AG09309 (cell line): ENCODE data around the gene RPS5.

Experiments
- DNase-seq: peaks from one replicate; pipeline ENCODE4 v3.0.0-alpha.2; 2010; ENCODE audit warnings: low read depth
- H3K4me3 ChIP-seq: 2 replicates; pipeline ENCODE4 v1.5.1; 2011; ENCODE audit warnings: mild to moderate bottlenecking, low read depth, low read length, moderate library complexity; ENCODE audit not compliant: control insufficient read depth
- TF ChIP-seq, protein P1 (sequence below): IDR thresholded peaks from 2 replicates; pipeline ENCODE4 v1.5.1; 2011; ENCODE audit warnings: mild to moderate bottlenecking, low read depth, low read length, inconsistent platforms; ENCODE audit not compliant: insufficient read depth, control insufficient read depth; ENCODE audit errors: missing control alignments

Gene RPS5

DNA sequence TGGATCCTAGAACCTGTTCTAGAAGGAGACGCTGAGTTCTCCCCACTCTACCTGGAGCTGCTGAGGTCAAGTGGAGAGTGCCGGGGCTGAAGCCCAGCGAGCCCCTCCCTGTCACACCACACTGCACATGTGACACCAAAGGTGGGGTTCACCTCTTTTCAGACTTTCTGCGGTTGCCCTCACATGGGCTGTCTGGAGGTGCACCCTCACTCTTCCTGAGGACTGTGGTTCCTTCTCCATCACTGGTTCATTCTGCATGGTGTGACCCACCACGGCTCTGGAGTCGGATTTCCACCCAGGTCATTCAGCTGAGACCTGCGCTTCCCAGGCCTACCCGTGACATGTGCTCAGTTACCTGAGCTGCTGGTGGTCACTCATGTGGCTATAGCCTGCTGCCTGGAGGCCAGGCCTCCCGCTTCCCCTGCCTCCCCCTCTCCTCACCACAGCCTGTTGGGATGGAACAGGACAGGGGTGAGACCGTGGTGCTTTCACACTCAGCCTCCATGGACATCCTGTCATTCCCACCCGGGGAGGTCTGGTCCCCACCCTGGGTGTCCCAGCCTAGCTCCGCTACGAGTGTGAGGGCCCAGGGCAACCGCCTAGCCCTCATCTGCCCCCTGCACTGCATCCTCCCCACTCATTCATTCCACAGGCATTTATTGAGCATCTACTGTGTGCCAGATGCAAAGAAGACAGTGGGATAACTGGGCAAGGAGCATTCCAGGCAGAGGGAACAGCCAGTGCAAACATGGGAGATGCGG lies 33.2 kb upstream of the RPS5 start:
- TF ChIP-seq, protein P1, sequence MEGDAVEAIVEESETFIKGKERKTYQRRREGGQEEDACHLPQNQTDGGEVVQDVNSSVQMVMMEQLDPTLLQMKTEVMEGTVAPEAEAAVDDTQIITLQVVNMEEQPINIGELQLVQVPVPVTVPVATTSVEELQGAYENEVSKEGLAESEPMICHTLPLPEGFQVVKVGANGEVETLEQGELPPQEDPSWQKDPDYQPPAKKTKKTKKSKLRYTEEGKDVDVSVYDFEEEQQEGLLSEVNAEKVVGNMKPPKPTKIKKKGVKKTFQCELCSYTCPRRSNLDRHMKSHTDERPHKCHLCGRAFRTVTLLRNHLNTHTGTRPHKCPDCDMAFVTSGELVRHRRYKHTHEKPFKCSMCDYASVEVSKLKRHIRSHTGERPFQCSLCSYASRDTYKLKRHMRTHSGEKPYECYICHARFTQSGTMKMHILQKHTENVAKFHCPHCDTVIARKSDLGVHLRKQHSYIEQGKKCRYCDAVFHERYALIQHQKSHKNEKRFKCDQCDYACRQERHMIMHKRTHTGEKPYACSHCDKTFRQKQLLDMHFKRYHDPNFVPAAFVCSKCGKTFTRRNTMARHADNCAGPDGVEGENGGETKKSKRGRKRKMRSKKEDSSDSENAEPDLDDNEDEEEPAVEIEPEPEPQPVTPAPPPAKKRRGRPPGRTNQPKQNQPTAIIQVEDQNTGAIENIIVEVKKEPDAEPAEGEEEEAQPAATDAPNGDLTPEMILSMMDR = no peak
- H3K4me3 ChIP-seq = no peak overlapping the region
- DNase-seq = no peak

DNA sequence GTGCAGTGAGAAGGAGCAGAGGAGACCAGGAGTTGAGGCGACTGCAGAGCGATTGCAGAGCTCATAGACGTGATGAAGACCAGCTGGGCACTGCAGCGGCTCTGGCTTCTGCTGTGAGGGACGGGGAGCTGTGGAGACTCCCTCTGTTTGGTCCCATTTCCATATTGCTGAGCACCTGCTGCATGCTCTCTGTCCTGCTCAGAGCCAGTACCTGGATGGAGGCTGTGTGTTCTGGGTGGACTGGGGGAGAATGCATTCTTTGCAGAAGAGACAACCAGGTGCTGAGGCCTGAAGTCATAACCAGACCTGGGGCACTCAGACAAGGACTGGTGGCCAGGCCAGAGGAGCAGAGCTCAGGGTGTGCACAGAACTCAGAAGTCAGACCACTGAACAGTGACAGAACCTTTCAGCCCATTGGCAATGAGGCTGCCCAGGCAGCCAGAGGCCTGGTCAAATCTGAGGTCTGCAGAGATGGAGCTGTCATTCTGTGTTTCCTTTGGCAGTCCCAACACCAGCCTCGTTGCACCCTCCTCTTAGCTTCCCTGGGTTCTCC lies 32.5 kb upstream of the RPS5 start:
- no peak overlapping the region for H3K4me3 ChIP-seq
- TF ChIP-seq, protein P1 = no peak
- no peak for DNase-seq

DNA sequence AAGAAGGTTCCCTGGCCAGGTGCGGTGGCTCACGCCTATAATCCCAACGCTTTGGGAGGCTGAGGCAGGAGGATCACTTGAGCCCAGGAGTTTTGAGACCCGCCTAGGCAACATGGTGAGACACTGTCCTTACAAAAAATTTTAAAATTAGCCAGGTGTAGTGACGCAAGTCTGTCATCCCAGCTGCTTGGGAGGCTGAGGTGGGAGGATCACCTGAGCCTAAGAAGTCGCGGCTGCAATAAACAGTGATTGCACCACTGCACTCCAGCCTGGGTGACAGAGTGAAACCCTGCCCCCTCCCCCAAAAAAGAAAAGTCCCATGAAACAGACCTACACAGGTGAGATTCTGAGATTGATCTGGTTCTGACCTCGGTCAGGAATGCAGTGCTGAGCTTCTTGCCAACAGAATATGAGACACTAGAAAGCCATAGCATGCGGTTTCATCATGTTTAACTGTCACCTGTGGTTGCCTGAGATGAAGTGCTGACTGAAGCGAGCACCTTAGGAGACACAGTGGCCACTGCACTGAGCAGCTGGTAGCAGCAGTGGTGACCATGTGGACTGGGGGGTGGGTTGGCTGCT lies 31.8 kb upstream of the RPS5 start:
- no peak overlapping the region for H3K4me3 ChIP-seq
- DNase-seq = no peak
- TF ChIP-seq, protein P1 = no peak

DNA sequence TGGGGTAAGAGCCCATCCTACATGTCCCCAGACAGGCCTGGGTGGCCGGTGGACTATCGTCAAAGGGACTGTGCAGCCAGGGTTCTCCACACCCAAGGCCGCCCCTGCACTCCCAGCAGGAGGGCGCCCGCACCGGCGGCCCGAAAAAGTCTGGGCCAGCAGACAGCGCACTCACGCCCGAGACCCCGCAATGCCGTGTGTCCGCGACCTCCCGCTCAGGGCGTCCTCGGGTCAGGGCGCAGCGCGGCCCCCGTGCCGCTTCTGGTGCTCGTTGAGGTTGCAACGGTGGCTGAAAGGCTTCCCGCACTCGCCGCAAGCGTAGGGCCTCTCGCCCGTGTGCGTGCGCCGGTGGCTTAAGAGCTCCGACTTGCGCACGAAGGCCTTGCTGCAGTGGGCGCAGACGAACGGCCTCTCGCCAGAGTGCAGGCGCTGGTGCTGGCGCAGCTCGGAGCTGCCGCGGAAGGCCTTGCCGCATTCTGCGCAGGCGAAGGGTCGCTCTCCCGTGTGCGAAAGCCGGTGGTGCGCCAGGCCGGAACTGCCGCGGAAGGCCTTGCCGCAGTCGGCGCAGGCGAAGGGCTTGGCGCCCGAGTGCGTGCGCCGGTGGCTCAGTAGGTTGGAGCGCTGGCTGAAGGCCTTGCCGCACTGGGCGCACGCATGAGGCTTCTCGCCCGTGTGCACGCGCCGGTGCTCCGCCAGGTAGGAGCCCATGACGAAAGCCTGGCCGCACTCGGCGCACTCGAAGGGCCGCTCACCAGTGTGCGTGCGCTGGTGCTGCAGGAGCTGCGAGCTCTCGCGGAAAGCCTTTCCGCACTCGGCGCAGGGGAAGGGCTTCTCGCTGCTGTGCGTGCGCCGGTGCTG lies 30.9 kb upstream of the RPS5 start:
- DNase-seq = no peak
- TF ChIP-seq, protein P1 = no peak
- H3K4me3 ChIP-seq = no peak overlapping the region

DNA sequence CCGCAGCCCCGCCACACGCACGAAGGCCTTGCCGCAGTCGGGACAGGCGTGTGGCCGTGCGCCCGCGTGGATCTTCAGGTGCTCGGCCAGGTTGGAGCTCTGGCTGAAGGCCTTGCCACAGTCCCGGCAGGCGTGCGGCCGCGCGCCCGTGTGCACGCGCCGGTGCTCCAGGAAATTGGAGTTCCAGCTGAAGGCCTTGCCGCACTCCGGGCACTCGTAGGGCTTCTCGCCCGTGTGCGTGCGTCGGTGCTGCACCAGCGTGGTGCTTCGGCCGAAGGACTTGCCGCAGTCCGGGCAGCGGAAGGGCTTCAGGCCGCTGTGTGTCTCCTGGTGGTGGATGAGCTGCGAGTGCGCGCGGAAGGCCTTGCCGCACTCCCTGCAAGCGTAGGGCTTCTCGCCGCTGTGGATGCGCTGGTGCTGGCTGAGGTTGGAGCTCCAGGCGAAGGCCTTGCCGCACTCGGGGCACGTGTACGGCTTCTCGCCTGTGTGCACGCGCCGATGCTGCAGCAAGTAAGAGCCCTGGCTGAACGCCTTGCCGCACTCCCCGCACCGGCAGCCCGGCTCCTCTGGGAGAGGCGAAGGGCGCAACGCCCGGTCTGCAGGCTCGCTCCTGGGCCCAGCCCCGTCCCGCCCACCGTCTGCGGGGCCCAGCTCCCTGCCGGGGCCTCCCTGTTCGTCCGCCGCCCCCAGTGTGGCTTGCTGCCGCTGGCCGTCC lies 30.1 kb upstream of the RPS5 start:
- no peak for DNase-seq
- TF ChIP-seq, protein P1 = no peak
- no peak overlapping the region for H3K4me3 ChIP-seq
